NB4 (cell line): ENCODE measurements around the gene TMEM240.

Experiments
- MYC ChIP-seq: IDR thresholded peaks from 2 replicates; pipeline ENCODE4 v1.6.1; 2011; ENCODE audit warnings: low read depth, low read length
- POLR2A ChIP-seq: IDR thresholded peaks from 2 replicates; pipeline ENCODE4 v1.6.1; 2011; ENCODE audit warnings: mild to moderate bottlenecking; ENCODE audit not compliant: insufficient read length; ENCODE audit errors: extremely low read depth
- TF ChIP-seq, protein P1 (sequence below): IDR thresholded peaks from one replicate; pipeline ENCODE4 v1.5.1; 2012; ENCODE audit warnings: low read depth, low read length
- TF ChIP-seq, protein P2 (sequence below): IDR thresholded peaks from 2 replicates; pipeline ENCODE4 v1.6.1; 2011; ENCODE audit warnings: low read depth, low read length

DNA sequence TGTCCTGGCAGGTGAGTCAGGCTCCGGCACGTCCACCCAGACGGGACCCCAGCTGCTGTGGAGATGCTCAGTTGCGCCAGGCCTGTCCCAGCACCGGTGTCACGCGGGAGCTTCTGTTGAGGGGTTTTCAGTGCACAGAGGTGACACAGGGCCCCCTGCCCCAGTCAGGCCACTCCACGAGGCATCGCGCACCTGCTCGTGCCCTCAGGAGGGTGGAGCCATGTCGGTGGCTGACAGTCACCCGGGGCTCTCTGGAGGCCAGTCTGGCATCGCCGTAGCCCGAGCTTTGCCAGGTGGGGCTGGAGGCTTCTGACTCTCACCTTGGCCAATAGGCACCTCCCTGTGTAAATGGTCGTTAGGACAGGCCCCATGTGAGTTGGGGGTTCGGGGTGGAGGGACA lies 11.1 kb downstream of the TMEM240 start:
- TF ChIP-seq, protein P1, sequence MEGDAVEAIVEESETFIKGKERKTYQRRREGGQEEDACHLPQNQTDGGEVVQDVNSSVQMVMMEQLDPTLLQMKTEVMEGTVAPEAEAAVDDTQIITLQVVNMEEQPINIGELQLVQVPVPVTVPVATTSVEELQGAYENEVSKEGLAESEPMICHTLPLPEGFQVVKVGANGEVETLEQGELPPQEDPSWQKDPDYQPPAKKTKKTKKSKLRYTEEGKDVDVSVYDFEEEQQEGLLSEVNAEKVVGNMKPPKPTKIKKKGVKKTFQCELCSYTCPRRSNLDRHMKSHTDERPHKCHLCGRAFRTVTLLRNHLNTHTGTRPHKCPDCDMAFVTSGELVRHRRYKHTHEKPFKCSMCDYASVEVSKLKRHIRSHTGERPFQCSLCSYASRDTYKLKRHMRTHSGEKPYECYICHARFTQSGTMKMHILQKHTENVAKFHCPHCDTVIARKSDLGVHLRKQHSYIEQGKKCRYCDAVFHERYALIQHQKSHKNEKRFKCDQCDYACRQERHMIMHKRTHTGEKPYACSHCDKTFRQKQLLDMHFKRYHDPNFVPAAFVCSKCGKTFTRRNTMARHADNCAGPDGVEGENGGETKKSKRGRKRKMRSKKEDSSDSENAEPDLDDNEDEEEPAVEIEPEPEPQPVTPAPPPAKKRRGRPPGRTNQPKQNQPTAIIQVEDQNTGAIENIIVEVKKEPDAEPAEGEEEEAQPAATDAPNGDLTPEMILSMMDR, result no peak
- TF ChIP-seq POLR2A, result no peak
- TF ChIP-seq MYC, result no peak
- TF ChIP-seq, protein P2, sequence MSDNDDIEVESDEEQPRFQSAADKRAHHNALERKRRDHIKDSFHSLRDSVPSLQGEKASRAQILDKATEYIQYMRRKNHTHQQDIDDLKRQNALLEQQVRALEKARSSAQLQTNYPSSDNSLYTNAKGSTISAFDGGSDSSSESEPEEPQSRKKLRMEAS, result no peak
